ENCODE measurements around the gene ITGB4. TPM values are rescaled to one million over a fixed set of nuclear protein-coding genes. Genes with fewer than 3 reads are reported as not detected.
A peak's percentile ranks its signal among the peaks of the same experiment; 100 is the strongest.

Gene ITGB4
- total and polyA plus RNA-seq, 2 of the 13 experiments (the other 11 are each of a cell fraction or from before 2014, with no cell fraction given), result 6.9 to 14.5 TPM

DNA sequence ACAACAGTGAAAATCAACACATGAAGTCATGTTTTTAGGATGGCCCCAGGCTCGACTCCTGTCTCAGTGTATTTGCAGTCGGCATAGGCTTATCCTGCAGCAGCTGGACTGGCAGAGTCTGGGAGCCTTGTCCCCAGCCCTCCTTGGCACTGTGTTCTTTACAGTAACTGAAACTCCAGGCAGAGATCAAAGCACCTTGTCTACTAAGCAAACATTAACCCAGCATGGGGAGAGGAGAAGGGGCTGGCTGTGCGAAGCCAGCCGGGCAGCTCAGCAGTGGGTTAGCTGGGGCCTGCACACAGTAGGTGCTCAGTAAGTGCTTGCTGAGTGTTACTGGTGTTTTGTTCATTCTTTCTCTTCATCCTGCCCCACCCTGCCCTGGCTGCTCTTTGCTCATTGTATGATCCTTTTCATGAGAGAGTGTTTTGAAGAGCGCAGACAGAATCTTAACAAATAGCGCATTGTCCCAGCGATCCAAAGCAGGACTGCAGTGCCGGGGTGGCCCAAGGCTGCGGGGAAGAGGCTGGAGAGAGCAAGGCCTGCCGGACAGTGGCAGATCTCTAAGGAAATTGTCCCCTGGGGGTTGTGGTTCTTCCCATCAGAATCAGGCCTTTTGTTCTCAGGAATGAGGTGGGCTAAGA lies 23.5 kb upstream of the ITGB4 start (continued):
- TF ChIP-seq ZNF646 (CRISPR knock-in tag; IDR thresholded peaks at IDR 0.05), result no peak
- TF ChIP-seq ZNF546 (CRISPR knock-in tag; conservative IDR thresholded peaks at IDR 0.05), result no peak
- TF ChIP-seq, protein P1, sequence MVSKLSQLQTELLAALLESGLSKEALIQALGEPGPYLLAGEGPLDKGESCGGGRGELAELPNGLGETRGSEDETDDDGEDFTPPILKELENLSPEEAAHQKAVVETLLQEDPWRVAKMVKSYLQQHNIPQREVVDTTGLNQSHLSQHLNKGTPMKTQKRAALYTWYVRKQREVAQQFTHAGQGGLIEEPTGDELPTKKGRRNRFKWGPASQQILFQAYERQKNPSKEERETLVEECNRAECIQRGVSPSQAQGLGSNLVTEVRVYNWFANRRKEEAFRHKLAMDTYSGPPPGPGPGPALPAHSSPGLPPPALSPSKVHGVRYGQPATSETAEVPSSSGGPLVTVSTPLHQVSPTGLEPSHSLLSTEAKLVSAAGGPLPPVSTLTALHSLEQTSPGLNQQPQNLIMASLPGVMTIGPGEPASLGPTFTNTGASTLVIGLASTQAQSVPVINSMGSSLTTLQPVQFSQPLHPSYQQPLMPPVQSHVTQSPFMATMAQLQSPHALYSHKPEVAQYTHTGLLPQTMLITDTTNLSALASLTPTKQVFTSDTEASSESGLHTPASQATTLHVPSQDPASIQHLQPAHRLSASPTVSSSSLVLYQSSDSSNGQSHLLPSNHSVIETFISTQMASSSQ (IDR thresholded peaks at IDR 0.05; ENCODE audit: low read depth), result no peak; the same call in 1 of the 2 replicates
- TF ChIP-seq, protein P1 (CRISPR knock-in tag; IDR thresholded peaks at IDR 0.05; ENCODE audit: borderline replicate concordance), result no peak
- TF ChIP-seq ZNF768 (CRISPR knock-in tag; IDR thresholded peaks at IDR 0.05), result peak; percentile 55; the same call in 1 of the 2 replicates
- TF ChIP-seq ZBTB33 (CRISPR knock-in tag; IDR thresholded peaks at IDR 0.05), result peak; percentile 96
- TF ChIP-seq NRL (CRISPR knock-in tag; IDR thresholded peaks at IDR 0.05; ENCODE audit: borderline replicate concordance), result no peak
- TF ChIP-seq MIER3 (CRISPR knock-in tag; IDR thresholded peaks at IDR 0.05; ENCODE audit: borderline replicate concordance), result peak; percentile 44; the same call in 1 of the 2 replicates
- TF ChIP-seq GTF3A (CRISPR knock-in tag; conservative IDR thresholded peaks at IDR 0.05), result no peak
- TF ChIP-seq ATAD3A (CRISPR knock-in tag; IDR thresholded peaks at IDR 0.05), result no peak
- no peak for TF ChIP-seq MEIS1 (CRISPR knock-in tag; IDR thresholded peaks at IDR 0.05; ENCODE audit: borderline replicate concordance)
- TF ChIP-seq ARID5B (CRISPR knock-in tag; IDR thresholded peaks at IDR 0.05), result peak; percentile 64; the same call in 1 of the 2 replicates
